GM19324 (cell line): ENCODE data around the gene ACTR6.
"Not testable (repeated sequence)": the region's sequence is repeated elsewhere in the genome, so short reads cannot be mapped to it uniquely, and the experiment has no call there.

Experiments used
- ATAC-seq: cut with Tn5 transposase; IDR thresholded peaks from one replicate; pipeline ENCODE4 v1.9.1; 2021; ENCODE audit warnings: mild to moderate bottlenecking, moderate library complexity; ENCODE audit not compliant: unreplicated experiment, low FRiP score

ACTR6 gene

DNA sequence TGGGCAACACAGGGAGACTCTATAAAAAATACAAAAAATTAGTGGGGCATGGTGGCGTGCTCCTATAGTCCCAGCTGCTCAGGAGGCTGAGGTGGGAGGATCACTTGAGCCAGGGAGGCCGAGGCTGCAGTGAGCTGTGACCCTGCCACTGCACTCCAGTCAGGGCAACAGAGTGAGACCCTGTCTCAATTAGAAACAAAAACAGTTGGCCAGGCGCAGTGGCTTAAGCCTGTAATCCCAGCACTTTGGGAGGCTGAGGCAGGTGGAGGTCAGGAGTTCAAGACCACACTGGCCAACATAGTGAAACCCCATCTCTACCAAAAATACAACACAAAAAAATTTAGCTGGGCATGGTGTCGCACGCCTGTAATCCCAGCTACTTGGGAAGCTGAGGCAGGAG lies 64.5 kb downstream of the ACTR6 start:
- not testable (repeated sequence) for ATAC-seq

DNA sequence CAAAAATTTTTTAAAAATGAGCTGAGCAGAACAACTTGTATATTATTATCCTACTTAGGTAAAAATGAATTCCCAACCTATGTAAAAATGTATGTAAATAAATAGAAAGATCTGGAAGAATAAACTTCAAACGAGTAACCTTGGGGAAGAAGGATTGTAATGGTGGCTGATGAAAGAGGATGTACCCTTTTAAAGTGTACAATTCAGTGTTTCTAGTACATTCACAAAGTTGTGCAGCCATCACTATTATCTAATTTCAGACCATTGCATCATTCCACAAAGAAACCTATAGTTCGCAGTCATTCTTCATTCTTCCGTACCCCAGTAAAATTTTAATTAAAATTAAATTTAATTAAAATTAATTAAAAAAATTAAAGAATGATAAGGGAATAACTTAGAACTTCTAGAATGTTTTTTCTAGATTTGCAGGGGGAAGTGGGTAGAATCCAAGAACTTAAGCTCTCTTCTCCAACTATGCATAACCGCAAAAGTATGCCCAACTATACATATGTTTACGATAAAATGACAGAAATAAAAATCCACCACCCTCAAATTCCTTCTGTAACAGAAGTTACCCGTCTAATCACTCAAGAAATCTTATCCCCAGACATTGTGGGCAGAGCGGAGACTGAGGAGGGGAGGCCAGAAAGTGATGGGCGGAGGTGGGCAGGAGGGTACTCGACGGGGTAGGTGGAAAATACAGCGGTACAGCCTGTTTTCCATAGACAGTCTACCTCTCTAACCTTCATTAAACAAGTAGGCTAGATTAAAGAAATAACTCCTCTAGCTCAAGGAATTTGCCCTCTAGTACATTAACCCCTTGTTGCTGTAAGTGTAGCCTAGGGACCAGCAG lies 65.3 kb downstream of the ACTR6 start:
- peak; percentile 1 for ATAC-seq

DNA sequence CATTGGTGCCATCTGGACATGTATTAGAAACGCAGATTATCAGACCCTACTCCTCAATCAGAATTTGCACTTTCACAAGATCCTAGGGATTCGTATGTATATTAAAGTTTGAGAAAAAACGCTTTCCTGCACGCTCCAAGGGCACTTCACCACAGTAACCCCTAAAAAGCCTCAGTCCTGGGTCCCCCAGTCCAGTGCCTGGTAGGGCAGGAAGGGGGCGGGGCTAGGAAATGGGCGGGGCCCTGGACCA lies 65.9 kb downstream of the ACTR6 start:
- peak; percentile 85 for ATAC-seq

DNA sequence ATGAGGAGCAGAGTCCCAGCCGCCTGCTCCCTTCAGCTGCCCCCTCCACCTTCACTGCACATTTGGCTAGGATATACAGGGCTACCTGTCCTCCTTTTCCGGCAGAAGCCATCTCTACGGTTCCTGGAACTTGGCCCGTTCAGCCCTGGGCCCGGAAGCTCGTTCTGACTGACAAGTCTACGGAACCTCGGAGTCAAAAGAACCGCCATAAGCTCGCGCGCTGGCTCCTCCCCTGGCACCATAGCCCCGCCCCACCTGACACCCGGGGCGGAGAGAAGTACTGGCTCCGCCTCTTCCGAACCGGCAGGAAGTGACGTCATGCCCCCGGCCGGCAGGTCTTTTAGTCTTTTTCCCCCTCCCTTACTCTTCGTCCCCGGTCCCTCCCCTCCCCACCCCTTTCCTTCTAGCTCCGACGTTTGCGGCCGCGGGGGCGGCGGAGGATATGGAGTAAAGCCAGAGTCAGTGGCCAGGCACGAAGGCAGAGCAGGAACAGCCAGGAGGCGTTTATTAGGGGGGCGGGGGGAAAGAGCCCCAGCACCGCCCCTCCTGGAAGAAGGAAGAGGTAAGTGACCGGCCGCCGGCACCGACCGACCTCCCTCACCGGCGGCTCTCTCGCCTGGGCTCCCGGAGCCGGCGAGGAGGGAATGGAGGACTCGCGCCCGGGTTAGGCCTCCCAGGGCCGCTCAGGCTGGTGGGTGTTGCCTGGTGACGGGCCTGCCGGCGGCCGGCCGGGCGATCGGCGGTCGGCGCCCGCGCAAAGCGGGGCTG lies 66.4 kb downstream of the ACTR6 start, which contains the start of the genes DEPDC4 and SCYL2:
Gene DEPDC4, minus strand, starts transcription at position 245 of the 768 bp plus-strand sequence. Its CDS starts 3 bp downstream, at position 242.
Gene SCYL2, plus strand, starts transcription at position 343 of the 768 bp plus-strand sequence. CDS start 15,794 bp downstream, outside the sequence.
- ATAC-seq = peak; percentile 95

DNA sequence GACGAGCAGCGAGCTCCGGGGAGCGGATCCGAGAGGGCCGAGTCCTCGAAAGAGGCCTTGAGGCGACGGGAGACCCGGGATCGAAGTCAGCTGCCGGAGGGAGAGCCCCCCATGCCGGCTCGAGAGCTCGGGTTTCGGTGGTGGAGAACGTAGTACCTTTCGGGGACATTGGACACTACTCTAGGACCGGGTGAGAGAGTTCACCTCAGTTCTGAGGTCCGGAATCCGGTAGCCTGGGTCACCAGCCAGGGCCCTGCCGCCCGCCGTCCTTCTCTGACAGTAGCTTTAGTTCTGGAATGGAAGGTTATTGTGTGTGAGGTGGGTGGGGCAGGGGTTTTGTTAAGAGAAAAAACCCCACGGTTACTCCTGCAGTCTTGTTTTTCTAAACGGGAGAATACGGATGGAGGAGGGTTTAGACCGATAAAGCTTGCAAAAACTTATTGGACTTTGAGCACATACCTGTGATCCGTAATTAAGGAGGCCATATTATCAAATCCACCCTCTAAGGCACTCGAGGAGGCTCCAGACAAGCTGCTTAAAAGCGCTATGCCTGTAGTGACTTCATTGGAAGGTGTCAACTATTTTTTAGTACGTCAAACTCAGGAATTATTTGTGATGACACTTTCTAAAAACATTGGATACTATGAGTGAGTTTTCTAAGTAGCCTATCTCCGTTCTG lies 67.1 kb downstream of the ACTR6 start:
- ATAC-seq = peak; percentile 16

DNA sequence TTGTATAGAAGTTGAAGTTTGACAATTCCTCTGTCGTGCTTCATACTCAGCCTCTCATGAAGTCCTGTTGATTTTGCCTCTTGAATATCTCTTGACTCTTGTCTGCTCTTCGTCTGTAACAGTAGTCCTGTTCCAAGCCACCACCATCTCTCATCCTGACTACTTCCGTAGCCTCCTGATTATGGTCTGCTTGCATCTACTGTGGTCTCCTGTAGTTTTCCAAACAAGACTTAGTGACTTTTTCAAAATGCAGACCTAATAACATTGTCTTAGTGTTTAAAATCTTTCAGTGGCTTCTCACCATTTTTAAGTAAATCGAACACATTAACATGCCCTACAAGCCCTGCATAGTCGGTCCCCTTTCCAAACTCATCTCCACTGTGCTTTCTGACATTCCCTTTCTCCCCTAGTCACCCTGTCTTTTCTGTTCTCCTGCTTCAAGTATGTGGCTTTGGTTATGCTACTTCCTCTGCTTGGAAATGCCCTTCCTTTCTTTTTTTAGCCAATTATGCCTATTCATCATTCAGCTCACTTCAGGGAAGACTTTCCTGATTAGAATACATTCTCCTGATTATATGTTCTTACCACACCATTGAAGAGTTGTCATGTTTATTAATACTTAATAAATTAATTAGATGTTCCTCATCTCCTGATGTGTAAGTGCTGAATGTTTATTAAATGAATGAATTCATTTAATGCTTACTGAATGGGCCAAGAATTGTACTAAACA lies 68.4 kb downstream of the ACTR6 start:
- ATAC-seq = no peak

DNA sequence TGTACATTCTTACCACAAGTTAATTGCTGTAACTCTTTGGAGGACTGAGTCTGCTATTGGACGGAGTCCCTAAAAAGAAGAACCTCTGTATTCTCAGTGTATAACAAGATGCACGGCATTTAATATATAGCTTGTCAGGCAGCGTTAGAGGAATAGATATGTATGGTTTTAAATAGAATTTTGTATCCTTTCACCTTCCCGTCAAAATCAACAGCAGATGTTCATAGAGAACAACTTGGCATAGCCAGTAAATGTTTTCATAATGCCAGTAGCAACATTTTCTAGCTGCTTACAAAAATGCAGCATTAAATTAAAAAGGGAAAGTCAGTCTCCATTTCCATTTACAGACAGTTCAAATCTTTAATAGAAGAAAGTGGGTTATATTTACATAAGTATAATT lies 73.2 kb downstream of the ACTR6 start:
- no peak for ATAC-seq
